HG03025 (cell line): ENCODE data around the gene CYP27B1.

ENCODE experiments used
- ATAC-seq: cut with Tn5 transposase; IDR thresholded peaks from one replicate; pipeline ENCODE4 v1.9.1; 2021; ENCODE audit warnings: mild to moderate bottlenecking, moderate library complexity; ENCODE audit not compliant: unreplicated experiment, low FRiP score

The CYP27B1 gene, protein sequence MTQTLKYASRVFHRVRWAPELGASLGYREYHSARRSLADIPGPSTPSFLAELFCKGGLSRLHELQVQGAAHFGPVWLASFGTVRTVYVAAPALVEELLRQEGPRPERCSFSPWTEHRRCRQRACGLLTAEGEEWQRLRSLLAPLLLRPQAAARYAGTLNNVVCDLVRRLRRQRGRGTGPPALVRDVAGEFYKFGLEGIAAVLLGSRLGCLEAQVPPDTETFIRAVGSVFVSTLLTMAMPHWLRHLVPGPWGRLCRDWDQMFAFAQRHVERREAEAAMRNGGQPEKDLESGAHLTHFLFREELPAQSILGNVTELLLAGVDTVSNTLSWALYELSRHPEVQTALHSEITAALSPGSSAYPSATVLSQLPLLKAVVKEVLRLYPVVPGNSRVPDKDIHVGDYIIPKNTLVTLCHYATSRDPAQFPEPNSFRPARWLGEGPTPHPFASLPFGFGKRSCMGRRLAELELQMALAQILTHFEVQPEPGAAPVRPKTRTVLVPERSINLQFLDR

DNA sequence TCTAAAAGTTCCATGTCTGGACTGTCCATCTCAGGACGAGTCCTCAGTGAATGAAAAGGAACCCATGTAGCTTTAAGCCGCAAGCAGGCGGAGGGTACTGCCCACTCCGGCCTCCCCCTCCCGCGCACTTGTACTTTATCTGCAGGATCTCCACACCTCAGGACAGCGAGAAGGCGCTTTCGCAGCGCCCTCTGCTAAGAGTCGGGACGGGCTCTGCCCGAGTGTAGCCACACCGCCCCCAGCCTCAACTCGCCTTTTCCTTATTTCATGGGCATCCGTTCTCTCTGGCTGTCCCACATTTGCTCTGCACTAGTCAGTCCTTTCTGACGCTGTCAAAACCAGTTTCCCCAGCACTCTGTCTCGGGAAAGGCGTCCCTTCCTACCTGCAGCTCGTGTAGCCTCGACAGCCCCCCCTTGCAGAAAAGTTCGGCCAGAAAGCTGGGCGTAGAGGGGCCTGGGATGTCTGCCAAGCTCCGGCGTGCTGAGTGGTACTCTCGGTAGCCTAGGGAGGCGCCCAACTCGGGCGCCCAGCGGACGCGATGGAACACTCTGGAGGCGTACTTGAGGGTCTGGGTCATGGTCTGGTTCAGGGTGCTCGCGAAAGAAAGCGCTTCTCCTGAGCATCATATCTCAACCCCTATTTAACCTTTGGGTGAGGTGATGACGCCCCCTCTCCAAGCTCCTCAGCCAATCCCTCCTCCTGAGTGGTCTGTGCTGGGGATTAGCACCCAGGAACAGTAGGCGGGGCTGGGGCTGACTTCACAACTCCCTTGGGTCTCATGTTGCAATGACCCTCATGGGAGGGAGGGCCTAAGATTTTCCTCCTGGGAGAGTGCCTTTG lies at the start of gene CYP27B1:
Gene CYP27B1, minus strand, starts transcription at position 615 of the 841 bp plus-strand sequence. Its CDS starts 37 bp downstream, at position 578.
- ATAC-seq = no peak

GRCh38 chr12:57816001-57816854 lies 49.4 kb upstream of the CYP27B1 start:
- ATAC-seq = no peak

GRCh38 chr12:57815177-57816000 lies 48.5 kb upstream of the CYP27B1 start:
- ATAC-seq = no peak

DNA sequence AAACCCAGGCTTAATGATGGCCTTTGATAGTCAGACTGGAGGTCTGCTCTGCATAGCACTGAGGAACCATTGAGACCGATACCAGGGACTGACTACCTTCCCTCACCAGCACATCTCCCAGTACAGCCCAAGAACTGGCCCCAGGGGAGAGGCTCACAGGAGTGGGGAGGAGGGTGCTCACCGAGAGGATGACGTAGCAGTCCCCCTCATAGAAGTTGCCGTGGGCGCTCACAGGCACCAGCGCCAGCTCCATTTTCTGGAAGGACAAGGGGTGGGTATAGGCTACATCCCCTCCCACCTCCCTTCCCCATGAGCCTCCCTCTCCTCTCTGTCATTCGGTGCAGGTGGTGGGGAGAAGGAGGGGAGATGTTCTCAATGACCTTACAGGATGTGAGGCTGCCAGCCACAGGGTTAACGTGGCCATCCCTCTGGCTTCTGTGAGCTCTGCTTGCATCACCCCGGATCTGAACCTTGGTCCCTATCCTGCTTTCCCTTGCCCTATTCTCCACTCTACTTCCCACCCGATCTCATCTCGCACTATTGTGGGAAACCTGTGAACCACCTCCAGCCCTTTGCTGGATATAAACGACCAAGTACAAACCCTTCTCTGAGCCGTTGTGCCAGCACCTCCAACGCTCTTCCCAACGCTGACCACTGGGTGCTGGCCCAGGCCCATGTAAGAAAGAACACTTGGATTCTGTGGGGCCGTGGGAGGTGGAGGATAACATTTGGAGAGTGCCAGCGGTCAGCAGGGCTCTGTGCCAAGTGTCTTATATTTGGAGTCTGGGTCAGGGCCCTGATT lies 47.3 kb upstream of the CYP27B1 start:
- no peak for ATAC-seq

DNA sequence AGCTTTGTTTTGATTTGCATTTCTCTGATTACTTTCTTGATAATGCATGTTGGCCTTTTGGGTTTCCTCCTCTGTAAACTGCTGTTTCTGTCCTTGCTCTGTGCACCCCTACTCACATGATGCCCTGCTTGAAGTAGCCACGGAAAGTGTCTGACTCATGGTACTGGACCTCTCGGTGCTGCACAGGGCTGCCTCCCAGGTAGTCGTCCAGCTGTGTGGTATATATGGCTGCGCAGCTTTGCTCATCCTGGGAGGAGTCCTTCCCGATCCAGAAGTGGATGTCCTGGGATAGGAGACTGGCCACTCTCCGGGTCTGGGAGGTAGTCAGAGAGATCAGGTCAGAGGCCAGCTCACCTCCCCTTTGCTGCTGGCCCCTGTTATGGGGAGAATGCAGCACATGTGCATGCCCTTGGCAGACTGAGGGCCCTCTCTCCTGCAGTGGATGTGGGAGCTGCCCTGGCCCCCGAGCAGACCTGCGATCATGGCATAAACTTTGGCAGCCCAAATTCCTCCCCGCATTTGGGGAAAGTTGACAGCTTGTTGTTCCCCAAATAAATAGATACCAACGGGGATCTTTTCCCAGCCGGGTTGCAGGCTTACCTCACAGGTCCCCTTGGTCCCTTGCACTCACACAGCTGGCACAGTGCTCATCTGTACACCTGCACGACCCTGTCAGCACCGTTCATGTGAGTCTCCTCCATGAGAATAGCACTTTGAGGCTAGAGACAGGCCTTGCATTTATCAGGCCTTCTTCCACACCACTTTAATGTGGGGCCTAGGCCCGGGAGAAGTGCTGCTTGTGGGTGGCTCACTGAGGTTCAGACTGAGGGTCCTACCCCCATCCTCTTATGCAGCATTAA lies 46.5 kb upstream of the CYP27B1 start:
- ATAC-seq = no peak

DNA sequence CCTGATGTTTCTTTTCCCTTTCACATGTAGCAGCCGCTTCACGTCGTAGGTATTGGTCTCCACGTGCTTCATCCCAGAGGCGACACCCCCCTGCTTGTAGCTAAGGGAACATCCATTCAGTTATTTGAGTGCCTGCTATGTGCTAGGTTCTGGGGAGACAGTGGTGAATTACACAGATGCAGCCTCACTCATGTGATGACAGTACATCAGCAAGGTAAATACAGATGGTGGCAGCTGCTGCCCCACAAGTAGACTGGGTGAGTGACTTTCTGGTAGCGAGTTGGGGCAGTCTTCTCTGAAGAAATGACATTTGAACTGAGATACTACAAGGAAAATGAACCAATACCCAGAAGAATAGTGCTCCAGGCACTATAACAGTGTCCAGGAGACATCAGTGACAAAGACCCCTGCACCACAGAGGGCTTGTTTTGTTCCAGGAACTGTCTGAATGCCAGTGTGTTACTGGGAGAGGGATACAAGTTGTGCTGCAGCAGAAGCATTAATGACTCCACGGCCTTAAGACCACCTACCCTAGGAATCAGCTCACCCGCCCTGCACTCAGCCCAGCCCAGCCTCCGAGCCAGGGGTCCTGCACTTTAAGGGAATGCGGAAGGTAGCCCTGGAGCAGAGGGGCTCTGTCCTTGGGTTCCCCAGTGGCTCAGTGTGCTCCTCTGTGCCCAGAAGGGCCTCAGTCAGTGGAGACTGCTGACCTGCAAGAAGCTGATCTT lies 44.3 kb upstream of the CYP27B1 start:
- ATAC-seq = no peak

DNA sequence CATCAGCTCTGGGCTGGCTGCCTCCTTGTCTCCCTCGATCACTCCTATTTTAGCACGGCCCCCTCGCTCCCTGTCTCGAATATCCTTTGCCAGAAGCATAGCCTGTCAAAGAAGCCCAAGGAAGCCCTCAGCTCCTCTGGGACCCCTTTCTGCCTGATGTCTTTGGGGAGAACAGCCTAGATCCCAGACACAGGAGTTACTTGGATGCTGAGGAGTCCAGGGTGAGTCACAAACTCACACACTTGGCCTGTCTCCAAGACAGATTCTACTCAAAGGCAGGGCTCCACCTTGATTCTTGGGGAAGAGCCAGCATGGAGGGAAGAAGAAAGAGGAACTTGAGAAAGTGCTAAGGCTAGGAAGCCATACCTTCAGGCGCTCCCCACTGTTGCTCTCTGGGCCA lies 43.6 kb upstream of the CYP27B1 start:
- ATAC-seq = no peak

- ATAC-seq = no peak
These were observed 42.5 kb upstream of the CYP27B1 start for GRCh38 chr12:57809425-57809824.

- ATAC-seq = no peak
These were observed 41.5 kb upstream of the CYP27B1 start for GRCh38 chr12:57808351-57808750.

DNA sequence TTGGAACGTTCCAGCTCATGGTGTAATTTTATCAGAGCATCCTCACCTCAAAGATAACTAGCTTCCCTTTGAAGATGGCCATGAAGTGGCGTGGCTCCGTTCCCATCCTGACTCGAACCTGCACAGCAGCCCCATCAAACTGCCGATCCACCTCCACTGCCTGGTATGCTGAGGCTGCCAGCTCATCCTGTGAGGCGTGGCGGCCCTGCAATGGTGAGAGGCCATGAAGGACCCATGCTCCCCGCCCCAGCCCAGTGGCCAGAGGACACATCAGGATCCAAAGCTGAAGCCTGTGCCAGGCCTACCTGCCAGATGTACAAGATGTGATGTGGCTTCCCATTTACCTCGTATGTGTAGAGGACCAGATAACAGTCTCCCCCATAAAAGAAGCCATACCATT lies 40.4 kb upstream of the CYP27B1 start:
- ATAC-seq = no peak

DNA sequence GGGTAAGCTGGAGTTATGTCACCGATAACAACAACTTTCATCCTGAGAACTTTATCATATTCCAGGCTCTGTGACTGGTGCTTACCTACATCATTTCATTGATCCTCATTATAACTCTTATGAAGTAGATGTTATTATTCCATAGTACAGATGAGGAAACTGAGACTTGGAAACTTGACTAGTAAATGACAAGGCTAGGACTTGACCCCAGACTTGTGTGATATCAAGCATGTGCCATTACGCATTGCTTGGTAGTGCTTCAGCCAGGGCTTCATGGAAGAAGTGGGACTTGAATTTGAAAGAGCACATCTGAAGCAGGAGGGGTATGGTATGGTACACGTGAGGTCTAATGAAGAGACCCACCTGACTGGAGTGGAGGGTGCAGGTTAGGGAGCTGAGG lies 39.8 kb upstream of the CYP27B1 start:
- no peak for ATAC-seq

- no peak for ATAC-seq
These were observed 36.5 kb upstream of the CYP27B1 start for GRCh38 chr12:57803319-57803893.

GRCh38 chr12:57802607-57803006 lies 35.7 kb upstream of the CYP27B1 start:
- ATAC-seq = no peak

GRCh38 chr12:57800965-57801364 lies 34.1 kb upstream of the CYP27B1 start:
- no peak for ATAC-seq

GRCh38 chr12:57797933-57798332 lies 31.1 kb upstream of the CYP27B1 start:
- no peak for ATAC-seq

- no peak for ATAC-seq
These were observed 30.1 kb upstream of the CYP27B1 start for GRCh38 chr12:57796996-57797395.

- no peak for ATAC-seq
These were observed 28.5 kb upstream of the CYP27B1 start for GRCh38 chr12:57795354-57795753.
